NCI-H1930 (cell line): Measurements from ENCODE around the gene GAS2L3.
A peak's percentile ranks its signal among the peaks of the same experiment; 100 is the strongest.
"Not testable (repeated sequence)": the region's sequence is repeated elsewhere in the genome, so short reads cannot be mapped to it uniquely, and the experiment has no call there.

Source experiments
- DNase-seq, 2 experiments: peaks; one replicate each; lab custom pipeline; 2025; lab: John Stamatoyannopoulos, UW

Gene GAS2L3

GRCh38 chr12:100573292-100574186, at the start of gene GAS2L3:
Gene GAS2L3, plus strand, starts transcription at chr12:100573684. Its CDS starts 21,221 bp downstream, at chr12:100594905.
- DNase-seq, result peak; percentile 78 to 81

- DNase-seq, result no peak
Observed at GRCh38 chr12:100528034-100528433, 45.5 kb upstream of the GAS2L3 start.

GRCh38 chr12:100528471-100529127, 44.9 kb upstream of the GAS2L3 start:
- DNase-seq, result no peak

DNA sequence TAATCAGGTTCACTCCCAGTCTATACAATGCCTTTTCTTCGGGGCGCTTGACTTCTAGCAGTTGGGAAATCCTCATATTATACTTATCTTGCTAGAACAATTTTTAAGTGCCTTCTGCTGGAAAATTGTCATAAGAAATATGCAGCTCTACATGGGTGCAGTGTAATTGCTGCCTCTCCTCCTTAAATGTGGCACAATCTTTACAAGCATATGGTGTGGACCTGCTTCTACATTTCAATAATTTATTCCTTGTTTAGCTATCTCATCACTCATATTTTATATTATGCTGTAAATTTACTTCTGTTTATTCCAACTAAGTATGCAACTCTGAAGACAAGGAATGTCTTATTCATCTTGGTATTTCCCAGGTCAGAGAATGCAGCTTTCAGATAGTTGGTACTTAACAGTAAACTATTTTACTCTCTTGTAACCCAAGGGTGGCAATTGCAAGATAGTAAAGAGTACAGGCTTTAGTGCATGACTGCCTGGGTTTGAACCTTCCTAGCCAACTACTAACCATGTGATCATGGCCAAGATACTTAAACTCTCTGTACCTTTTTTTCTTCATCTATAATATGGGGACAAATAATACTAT, 43.6 kb upstream of the GAS2L3 start:
- DNase-seq, result no peak

DNA sequence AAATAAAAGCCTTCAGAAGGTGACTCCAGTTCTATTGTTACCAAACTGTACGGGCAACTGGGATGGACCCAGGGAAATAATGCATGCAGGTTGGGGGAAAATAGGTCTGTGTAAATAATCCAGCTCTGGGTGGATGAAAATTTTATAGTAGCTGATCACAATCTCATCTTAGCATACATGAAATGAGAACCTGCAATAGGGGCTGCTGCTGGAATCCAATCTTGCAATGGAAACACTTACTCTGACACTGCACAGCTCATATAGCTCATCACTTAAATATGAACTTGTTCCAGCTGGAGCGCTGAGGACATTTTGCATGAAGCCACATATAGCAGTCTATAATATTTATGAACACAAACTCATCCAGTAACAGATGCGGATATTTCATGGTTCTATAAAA, 40.1 kb upstream of the GAS2L3 start:
- no peak for DNase-seq

DNA sequence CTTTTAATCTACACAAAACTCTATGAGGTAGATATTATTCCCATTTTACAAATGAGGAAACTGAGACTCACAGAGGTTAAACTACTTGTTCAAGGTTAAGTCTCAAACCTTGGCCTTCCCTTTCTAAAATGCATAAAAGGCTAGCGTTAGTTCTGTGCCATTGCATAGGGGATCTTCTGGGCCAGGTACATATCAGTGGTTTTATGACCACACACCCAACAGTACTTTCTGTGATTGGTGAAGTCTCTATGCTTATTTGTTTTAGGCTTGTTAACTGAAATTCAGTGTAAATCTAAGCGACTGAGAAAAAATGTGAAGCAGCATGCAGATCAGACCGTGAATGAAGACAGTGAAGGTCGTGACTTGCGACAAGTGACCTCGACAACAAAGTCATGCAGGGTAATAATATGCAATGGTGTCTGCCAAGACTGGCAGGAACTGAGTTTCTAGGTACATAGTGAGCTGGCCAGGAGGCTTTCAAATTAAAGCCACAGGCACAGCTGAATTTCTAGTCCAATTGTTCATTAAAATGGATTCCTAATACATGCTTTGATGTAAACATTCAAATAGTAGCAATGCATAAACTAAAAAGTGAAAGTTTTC, 38.8 kb upstream of the GAS2L3 start:
- no peak for DNase-seq

DNA sequence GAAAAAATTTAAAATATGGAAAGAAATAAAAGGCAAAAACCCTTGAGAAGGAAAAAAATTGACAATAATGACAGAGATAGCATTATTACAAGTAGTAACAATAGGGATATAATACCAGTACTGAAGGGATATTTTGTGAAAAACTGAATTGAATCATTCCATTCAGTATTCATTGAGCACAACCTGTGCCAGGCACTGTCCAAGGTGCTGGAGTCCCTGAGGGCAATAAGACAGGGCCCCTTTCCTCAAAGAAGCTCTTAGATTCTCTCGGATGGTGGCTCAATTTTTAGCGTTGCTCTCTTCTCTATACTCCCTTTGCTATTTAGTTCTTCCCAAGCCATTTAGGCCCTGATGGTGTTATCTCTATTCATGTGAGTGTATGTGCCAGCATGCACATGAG, 34.3 kb upstream of the GAS2L3 start:
- no peak for DNase-seq

GRCh38 chr12:100544165-100544564, 29.3 kb upstream of the GAS2L3 start:
- DNase-seq, result no peak

GRCh38 chr12:100545092-100545491, 28.4 kb upstream of the GAS2L3 start:
- no peak for DNase-seq

DNA sequence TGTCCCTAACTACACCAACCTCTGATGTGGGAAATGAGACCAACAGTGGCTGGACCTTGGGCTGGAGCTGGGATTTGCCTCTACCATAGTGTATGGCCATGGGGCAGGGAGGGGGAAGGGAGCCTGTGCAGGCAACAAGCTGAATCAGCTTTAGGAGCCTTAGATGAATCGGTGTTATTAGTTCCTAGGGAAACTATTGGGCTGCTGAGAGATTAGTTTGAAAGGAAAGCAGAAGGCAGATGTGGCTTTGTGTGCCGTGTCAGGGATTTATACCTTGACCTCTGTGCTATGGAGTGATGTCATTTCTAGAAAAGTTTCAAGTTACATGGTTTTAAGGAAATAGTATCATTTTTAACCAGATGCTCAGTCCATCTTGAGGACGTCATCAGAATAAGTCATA, 19.5 kb upstream of the GAS2L3 start:
- DNase-seq, result peak; percentile 9 to 38

DNA sequence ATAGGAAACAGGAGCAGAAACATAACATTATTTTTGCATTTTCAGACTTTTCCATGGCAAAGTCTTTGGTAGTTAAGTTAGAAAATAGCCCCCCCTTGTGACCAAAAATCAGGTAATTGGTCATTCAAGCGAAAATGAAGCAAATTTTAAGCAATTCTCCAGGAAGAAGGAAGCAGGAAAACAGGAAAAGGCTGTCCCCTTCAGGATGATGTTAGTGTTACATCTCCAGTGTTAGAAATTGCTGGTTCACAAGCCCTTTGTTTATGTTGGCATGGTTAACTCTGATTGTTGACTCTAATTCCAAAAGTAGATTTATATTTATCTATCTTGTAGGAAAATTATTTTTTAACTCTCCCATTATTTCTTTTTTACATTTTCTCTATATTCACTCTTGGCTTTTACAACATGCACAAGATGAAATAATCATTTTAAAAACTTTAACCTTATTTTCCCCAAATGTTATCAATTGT, 18.8 kb upstream of the GAS2L3 start:
- DNase-seq, result peak; percentile 49 to 70

DNA sequence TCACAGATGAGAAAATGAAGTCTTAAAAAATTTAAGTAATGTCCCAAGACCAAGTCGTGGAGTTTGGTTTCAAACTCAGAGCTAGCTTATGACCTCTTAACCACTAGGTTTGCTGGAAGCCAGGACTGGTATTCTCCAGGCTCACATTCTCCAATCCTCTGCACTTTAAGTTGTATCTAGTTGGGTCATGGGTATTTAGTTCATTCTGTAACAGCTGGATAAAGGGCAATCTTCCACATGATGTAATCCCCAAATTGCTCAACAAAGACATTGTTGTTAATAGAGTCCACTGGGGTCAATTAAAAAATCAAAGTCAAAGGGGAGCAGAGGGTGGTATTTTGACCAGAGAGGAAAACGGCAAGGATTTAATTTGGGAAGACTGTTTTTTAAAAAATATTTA, 17.8 kb upstream of the GAS2L3 start:
- no peak for DNase-seq

DNA sequence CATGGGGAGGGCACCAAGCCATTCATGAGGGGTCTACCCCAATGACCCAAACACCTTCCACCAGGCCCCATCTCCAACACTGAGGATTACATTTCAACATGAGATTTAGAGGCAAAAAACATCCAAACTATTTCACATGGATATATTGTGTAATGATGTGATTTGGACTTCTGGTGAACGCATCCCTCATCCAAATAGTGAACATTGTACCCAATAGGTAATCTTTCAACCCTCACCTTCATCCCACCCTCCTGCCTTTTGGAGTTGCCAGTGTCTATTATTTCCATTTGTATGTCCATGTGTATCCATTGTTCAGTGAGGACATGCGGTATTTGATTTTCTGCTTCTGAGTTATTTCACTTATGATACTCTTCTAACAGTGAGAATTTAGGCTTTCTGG, 16.1 kb upstream of the GAS2L3 start:
- DNase-seq, result no peak

- not testable (repeated sequence) for DNase-seq
Observed at GRCh38 chr12:100559261-100559660, 14.2 kb upstream of the GAS2L3 start.

- DNase-seq, result no peak
Observed at GRCh38 chr12:100564090-100564489, 9.4 kb upstream of the GAS2L3 start.

- DNase-seq, result no peak
Observed at GRCh38 chr12:100564905-100565467, 8.5 kb upstream of the GAS2L3 start.

DNA sequence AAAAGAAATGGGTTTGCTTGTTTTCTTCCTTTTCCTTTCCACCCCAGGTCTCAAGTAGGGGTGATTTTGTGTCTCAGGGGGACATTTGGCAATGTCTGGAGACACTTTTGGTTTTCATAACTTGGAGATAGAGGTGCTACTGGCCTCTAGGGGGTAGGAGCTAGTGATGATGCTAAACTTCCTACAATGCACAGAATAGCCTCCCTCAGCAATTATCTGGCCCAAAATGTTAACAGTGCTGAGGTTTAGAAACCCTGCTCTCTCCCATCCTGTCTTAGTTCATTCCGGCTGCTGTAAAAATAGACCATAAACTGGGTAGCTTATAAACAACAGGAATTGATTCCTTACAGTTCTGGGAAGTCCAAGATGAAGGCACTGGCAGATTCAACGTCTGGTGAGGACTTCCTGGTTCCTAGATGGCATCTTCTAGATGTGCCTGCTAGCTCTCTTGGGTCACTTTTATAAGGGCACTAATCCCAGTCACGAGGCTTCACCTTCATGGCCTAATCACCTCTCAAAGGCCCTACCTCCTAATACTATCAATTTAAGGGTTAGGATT, 7.4 kb upstream of the GAS2L3 start:
- DNase-seq, result no peak

DNA sequence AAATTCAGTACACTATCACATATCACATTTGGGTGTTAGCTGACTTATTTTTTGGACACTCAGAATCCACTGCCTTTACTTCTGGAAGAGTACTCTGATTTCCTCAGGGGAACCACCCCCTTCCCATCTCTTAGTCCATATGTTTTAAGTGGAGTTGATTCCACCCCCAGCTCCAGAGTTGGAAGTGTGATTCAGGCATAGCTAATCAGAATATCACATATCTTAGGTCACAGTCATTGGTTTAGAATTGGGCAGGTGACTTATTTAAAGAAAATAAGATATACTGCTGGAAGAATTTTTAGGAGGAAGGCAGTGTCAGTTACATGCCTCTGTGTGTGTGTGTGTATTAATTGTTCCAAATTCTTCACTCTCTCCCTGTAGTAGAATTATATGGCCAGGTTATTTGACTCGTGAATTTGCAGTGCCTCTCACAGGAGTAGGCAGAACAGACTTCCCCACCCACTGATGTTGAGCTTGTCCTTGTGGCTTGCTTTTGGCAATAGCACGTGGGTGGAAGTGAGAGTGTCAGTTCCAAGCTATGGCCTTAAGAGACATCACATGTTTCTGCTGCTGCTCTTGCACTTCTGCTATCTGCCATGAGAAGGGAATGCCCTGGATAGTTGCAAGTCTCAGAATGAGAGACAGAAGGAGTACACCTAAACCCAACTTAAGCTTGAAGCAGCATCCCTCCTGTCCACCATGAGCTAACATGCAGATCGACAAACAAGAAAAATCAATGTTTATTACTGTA, 6.4 kb upstream of the GAS2L3 start:
- no peak for DNase-seq

DNA sequence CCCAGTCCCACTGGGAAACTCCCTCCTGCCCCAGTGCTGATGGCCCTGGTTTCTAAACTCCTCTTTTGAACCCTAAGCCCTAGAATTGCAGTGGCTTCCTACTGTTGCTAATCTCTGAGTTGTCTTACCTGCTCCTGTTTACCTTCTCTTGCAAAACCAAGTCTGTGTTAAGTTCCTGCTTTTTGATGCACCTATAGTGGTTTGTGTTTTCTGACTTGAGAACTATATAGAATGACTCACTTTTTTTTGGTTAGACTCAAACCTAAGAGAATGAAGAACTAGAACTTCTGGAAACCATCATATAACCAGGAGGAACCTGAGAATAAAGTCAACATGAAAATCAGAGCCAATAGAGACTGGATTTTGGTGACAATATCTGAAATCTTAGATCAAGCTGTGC, 5.5 kb upstream of the GAS2L3 start:
- DNase-seq, result no peak

- DNase-seq, result no peak
Observed at GRCh38 chr12:100572184-100572583, 1.3 kb upstream of the GAS2L3 start.
